ENCODE data around the gene KLHL14.

DNA sequence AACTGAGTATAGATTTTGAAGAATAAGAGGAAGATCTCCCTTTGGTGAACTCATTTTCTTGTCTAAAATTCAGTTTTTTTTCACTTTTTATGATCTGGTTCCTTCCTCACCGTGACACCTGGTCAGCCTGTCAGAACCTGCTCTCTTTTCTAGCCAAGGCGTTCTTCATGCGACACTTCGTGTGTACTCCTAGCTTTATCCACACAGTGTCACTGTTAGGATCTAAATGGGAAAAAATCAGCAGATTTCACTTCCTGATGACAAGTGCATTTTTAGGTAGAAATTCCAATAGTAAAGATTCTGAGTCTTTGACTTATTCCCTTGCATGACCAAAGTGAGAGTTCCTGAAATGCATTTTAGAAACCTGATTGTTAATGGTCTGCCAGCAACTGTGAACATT, 89.8 kb downstream of the KLHL14 start:
- TF ChIP-seq, protein P1, sequence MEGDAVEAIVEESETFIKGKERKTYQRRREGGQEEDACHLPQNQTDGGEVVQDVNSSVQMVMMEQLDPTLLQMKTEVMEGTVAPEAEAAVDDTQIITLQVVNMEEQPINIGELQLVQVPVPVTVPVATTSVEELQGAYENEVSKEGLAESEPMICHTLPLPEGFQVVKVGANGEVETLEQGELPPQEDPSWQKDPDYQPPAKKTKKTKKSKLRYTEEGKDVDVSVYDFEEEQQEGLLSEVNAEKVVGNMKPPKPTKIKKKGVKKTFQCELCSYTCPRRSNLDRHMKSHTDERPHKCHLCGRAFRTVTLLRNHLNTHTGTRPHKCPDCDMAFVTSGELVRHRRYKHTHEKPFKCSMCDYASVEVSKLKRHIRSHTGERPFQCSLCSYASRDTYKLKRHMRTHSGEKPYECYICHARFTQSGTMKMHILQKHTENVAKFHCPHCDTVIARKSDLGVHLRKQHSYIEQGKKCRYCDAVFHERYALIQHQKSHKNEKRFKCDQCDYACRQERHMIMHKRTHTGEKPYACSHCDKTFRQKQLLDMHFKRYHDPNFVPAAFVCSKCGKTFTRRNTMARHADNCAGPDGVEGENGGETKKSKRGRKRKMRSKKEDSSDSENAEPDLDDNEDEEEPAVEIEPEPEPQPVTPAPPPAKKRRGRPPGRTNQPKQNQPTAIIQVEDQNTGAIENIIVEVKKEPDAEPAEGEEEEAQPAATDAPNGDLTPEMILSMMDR (conservative IDR thresholded peaks at IDR 0.05; ENCODE audit: low read length): no peak
- TF ChIP-seq EZH2phosphoT487 (IDR thresholded peaks at IDR 0.05; ENCODE audit: borderline replicate concordance, low read depth, low read length): no peak

Data from OCI-LY7 (cell line).